Right atrium auricular region (tissue), 2 donors: ENCODE data around the gene TENM4. TPM values are rescaled to one million over a fixed set of nuclear protein-coding genes. Genes with fewer than 3 reads are reported as not detected.

Experiments used
- DNase-seq: peaks from one replicate; pipeline ENCODE4 v3.0.0-alpha.2; 2019; ENCODE audit warnings: low spot score
- H3K27ac ChIP-seq, 2 donors: fragments of 200-600 bp; sonication (generic); 1 replicate in 1 of 2; 2 replicates in 1 of 2; pipeline ENCODE4 v1.5.1; 2016 to 2019
- H3K27me3 ChIP-seq, 2 donors: fragments of 200-600 bp; sonication (generic); one replicate each; pipeline versions ENCODE4 v1.5.1 to v1.6.0; 2017 to 2019
- H3K36me3 ChIP-seq: fragments of 200-600 bp; sonication (generic); one replicate; pipeline ENCODE4 v1.5.1; 2016
- H3K4me1 ChIP-seq, 2 donors: fragments of 200-600 bp; sonication (generic); one replicate each; pipeline versions ENCODE4 v1.5.1 to v1.6.0; 2017 to 2019
- H3K4me3 ChIP-seq, 2 donors: fragments of 200-600 bp; sonication (generic); 1 replicate in 1 of 2; 2 replicates in 1 of 2; pipeline ENCODE4 v1.5.1; 2017 to 2019; ENCODE audit warnings: mild to moderate bottlenecking in 1 of 2, moderate library complexity in 1 of 2
- H3K9me3 ChIP-seq, 2 donors: fragments of 200-600 bp; sonication (generic); one replicate each; pipeline ENCODE4 v1.5.1; 2019
- CTCF ChIP-seq, 2 donors: fragments of 200-600 bp; sonication (generic); IDR thresholded peaks; one replicate each; pipeline ENCODE4 v1.5.1; 2019; ENCODE audit warnings: antibody characterized with exemption in 2 of 2
- total RNA-seq, 2 donors: library from RNA; depleted of rRNA; stranded (reverse); fragments of >200 nt; gene quantifications; one replicate each; pipeline ENCODE4 v1.1.0, GENCODE V29; 2016

Gene TENM4
- total RNA-seq, 2 donors from 2014 or later: 0.30 to 0.98 TPM

GRCh38 chr11:78902771-78903507 lies 537.9 kb downstream of the TENM4 start:
- no peaks in the 10 kb centered on the region for H3K27me3 ChIP-seq
- no peak overlapping the region for H3K4me3 ChIP-seq
- H3K4me1 ChIP-seq: no peaks in the 10 kb centered on the region
- DNase-seq: no peak
- peak in 1 of 2 donors; percentile 30 for TF ChIP-seq CTCF (IDR thresholded peaks at IDR 0.05)
- no peaks in the 10 kb centered on the region for H3K36me3 ChIP-seq
- no peak overlapping the region for H3K27ac ChIP-seq
- H3K9me3 ChIP-seq: no peaks in the 10 kb centered on the region

GRCh38 chr11:78901831-78902230 lies 539.0 kb downstream of the TENM4 start:
- DNase-seq: no peak
- no peaks in the 10 kb centered on the region for H3K9me3 ChIP-seq
- no peak overlapping the region for H3K4me3 ChIP-seq
- no peak for TF ChIP-seq CTCF (IDR thresholded peaks at IDR 0.05)
- H3K27me3 ChIP-seq: no peaks in the 10 kb centered on the region
- H3K36me3 ChIP-seq: no peaks in the 10 kb centered on the region
- no peak overlapping the region for H3K27ac ChIP-seq
- no peaks in the 10 kb centered on the region for H3K4me1 ChIP-seq

GRCh38 chr11:78898266-78898775 lies 542.5 kb downstream of the TENM4 start:
- Histone ChIP-seq H3K9me3 (no peaks in the 10 kb centered on the region), H3K27ac (no peak overlapping the region), H3K4me1 (no peaks in the 10 kb centered on the region), H3K36me3 (no peaks in the 10 kb centered on the region), H3K27me3 (no peaks in the 10 kb centered on the region), H3K4me3 (no peak overlapping the region)
- TF ChIP-seq CTCF (IDR thresholded peaks at IDR 0.05): no peak
- DNase-seq: no peak

- Histone ChIP-seq H3K4me3 (no peak overlapping the region), H3K27ac (no peak overlapping the region), H3K36me3 (no peaks in the 10 kb centered on the region), H3K27me3 (no peaks in the 10 kb centered on the region), H3K9me3 (no peaks in the 10 kb centered on the region), H3K4me1 (no peaks in the 10 kb centered on the region)
- TF ChIP-seq CTCF (IDR thresholded peaks at IDR 0.05): no peak
- DNase-seq: no peak
These were observed 546.8 kb downstream of the TENM4 start for GRCh38 chr11:78893996-78894395.

- Histone ChIP-seq H3K27ac (no peak overlapping the region), H3K4me3 (no peak overlapping the region), H3K27me3 (no peaks in the 10 kb centered on the region), H3K36me3 (no peaks in the 10 kb centered on the region), H3K4me1 (peaks cover 0 to 11% of the 10 kb centered on the region in 2 donors), H3K9me3 (no peaks in the 10 kb centered on the region)
- no peak for TF ChIP-seq CTCF (IDR thresholded peaks at IDR 0.05)
- no peak for DNase-seq
These were observed 551.1 kb downstream of the TENM4 start for GRCh38 chr11:78889698-78890097.

GRCh38 chr11:78886616-78887015 lies 554.2 kb downstream of the TENM4 start:
- Histone ChIP-seq H3K4me3 (no peak overlapping the region), H3K4me1 (peaks cover 0 to 11% of the 10 kb centered on the region in 2 donors), H3K27me3 (no peaks in the 10 kb centered on the region), H3K27ac (no peak overlapping the region), H3K36me3 (no peaks in the 10 kb centered on the region), H3K9me3 (no peaks in the 10 kb centered on the region)
- no peak for DNase-seq
- TF ChIP-seq CTCF (IDR thresholded peaks at IDR 0.05): no peak
